Astrocyte of the cerebellum (primary cell): ENCODE results near the gene TMEM273.
"Not testable (repeated sequence)": the region's sequence is repeated elsewhere in the genome, so short reads cannot be mapped to it uniquely, and the experiment has no call there.

Experiments
- DNase-seq: peaks from one replicate; pipeline ENCODE4 v3.0.0-alpha.2; 2011; ENCODE audit warnings: low read depth
- H3K4me3 ChIP-seq: 2 replicates; pipeline ENCODE4 v1.5.1; 2011; ENCODE audit warnings: mild to moderate bottlenecking, low read depth, low read length, moderate library complexity
- in situ Hi-C: cut with HindIII; loops from 2 replicates; pipeline ENCODE4 v1.10.0; 2017; ENCODE audit warnings: low sequenced_read_pairs
- TF ChIP-seq, protein P1 (sequence below): IDR thresholded peaks from 2 replicates; pipeline ENCODE4 v1.5.1; 2012; ENCODE audit warnings: low read length, low read depth, moderate library complexity, mild to moderate bottlenecking; ENCODE audit errors: missing control alignments

TMEM273 gene

DNA sequence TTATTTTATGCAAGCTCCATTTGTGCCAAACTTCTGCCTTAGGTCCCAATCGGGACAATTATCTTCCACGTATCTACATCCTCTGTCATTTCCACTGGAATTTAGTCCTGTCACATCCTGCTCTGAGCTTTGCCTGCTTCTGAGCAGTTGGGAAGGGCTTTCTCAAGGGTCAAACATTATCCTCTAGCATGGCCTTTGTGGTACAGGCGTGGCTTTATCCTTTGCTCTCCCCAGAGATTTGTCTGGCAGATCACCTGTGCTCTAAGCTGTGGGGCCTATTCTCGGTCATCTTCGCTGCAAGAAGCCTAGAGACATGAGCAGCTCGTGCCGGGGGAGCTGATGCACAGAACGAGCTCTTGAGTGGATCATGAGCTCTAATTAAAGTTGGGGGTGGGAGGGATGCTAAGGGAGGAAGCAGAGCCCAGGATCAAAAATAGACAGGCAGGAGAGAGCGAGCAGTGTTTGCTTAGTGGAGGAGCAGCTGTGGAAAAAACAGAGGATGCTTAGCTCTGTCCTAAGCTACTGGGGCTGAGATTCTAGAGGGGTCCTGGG is 19.8 kb upstream of the TMEM273 start:
- H3K4me3 ChIP-seq = no peak overlapping the region
- in situ Hi-C loops = no loop called here
- no peak for DNase-seq
- TF ChIP-seq, protein P1, sequence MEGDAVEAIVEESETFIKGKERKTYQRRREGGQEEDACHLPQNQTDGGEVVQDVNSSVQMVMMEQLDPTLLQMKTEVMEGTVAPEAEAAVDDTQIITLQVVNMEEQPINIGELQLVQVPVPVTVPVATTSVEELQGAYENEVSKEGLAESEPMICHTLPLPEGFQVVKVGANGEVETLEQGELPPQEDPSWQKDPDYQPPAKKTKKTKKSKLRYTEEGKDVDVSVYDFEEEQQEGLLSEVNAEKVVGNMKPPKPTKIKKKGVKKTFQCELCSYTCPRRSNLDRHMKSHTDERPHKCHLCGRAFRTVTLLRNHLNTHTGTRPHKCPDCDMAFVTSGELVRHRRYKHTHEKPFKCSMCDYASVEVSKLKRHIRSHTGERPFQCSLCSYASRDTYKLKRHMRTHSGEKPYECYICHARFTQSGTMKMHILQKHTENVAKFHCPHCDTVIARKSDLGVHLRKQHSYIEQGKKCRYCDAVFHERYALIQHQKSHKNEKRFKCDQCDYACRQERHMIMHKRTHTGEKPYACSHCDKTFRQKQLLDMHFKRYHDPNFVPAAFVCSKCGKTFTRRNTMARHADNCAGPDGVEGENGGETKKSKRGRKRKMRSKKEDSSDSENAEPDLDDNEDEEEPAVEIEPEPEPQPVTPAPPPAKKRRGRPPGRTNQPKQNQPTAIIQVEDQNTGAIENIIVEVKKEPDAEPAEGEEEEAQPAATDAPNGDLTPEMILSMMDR = no peak

DNA sequence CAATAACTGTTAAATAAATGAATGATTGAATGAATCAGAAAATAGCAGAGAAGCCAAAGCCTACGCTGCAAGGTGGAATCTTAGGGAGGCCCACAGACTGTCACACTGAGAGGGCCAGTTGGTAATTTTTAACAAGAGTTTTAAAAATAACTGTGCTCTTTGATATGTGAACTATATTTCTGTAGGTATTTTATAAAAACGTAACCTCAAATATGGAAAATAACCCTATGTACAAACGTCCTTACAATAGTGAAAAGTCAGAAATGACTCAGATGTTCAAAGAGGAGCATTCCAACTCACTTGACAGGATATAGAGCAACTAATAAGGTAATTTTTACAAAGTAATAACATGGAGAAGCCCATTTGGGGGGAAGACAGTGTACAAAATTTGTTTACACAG is 18.9 kb upstream of the TMEM273 start:
- TF ChIP-seq, protein P1 = no peak
- no peak overlapping the region for H3K4me3 ChIP-seq
- in situ Hi-C loops = no loop called here
- no peak for DNase-seq

DNA sequence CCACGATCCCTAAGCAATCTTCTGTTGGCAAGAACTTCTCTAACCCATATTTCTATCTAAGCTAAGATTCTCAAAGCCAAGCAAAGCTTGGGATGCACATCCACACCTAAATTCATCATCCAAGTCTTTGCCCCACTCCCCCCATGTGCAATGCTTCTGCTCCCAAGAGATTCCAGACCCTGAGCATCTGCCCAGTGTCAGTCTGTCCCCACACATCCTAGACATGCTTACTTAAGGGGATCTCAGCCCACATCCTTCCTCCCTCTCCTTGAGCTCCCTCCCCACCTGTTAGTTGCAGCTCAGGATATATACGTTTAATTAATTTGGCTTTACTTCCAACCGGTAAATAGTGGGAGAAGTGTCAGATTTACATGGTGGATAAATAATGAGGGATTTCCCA is 17.0 kb upstream of the TMEM273 start:
- no peak overlapping the region for H3K4me3 ChIP-seq
- in situ Hi-C loops = no loop called here
- DNase-seq = no peak
- TF ChIP-seq, protein P1 = no peak

DNA sequence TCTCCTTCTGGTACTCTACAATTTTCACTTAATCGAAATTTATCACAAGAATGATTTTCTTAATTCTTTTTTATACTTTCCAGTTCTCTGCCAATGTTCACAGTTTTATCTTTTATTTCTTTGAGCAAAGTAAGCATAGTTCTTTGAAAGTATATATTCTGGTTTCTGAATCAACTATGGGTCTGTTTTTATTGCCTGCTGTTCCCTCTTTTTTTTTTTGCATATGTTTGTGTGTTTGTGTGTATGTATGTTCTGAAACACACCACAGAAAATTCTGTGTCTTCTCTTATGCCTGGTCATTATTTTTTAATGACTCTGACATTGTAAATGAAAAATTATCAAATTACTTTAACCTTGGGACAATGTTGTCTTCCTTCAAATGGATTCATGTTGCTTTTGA is 15.9 kb upstream of the TMEM273 start:
- TF ChIP-seq, protein P1 = no peak
- in situ Hi-C loops = no loop called here
- no peak overlapping the region for H3K4me3 ChIP-seq
- DNase-seq = no peak

DNA sequence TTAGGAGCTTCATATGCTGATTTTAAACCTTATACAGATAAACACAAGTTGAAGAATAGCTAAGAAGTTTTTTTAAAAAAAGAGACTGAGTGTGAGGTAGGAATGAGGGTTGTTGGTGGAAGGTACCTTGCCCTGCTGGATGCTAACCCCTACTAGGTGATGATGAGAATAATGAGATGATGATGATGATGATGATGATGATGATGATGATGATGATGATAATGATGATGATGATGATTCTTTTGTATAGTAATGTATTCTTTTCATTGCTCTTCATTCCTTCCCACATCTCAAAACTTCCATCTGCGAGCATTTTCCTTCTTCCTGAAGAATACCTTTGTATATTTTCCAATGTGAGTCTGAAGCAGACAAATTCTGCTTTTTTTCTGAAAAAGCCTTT is 14.1 kb upstream of the TMEM273 start:
- in situ Hi-C loops = no loop called here
- DNase-seq = no peak
- TF ChIP-seq, protein P1 = no peak
- no peak overlapping the region for H3K4me3 ChIP-seq

DNA sequence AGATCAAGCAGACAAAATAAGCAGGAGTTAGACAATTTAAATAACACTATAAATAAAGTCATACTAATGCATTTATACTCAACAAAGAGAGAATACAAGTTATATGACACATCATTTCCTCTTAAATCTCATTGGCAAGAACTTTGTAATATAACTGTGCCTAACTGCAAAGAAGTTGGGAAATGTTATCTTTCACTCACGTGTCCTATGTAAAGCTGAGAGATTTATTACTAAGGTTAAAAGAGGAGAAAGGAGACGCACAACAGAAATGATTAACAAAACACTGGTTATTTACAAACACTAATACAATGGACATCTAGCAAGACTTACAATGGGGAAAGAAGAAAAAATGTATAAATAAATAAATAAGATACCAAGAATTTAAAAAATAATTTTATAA is 12.7 kb upstream of the TMEM273 start:
- H3K4me3 ChIP-seq = no peak overlapping the region
- in situ Hi-C loops = no loop called here
- no peak for DNase-seq
- TF ChIP-seq, protein P1 = no peak

DNA sequence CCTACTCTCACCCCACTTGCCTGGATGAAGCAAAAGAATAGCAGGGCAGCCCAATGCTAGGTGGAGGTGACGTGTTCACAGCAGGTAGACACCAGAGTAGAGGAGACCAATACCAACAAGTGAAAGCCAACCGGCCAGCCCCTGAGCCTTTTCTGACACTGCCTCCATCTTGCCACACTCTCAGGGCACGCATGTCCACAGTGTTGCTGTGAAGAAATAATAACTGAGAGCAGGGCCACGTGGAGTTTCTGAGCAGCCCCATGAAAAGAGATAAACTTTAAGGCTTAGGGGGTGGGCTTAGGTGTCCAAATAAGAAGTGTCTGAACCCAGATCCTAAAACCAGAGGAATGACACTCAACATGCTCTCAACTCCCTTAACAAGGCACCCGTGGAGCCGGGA is 9.0 kb upstream of the TMEM273 start:
- H3K4me3 ChIP-seq = no peak overlapping the region
- TF ChIP-seq, protein P1 = no peak
- in situ Hi-C loops = no loop called here
- DNase-seq = no peak

DNA sequence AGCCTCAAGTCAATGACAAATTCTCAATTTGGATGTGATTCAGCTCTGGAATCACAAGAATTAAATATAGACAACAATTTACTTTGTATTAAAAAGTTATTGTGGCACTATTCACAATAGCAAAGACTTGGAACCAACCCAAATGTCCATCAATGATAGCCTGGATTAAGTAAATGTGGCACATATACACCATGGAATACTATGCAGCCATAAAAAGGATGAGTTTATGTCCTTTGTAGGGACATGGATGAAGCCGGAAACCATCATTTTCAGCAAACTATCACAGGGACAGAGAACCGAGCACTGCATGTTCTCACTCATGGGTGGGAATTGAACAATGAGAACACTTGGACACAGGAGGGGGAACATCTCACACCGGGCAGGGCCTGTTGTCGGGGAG is 7.7 kb upstream of the TMEM273 start:
- H3K4me3 ChIP-seq, DNase-seq, in situ Hi-C loops: not testable (repeated sequence)
